Activated CD4-positive, alpha-beta memory T cell treated with anti-CD3 and anti-CD28 coated beads, Interleukin-2, amount 10 ng/mL, durations not matched to agents 7 days and 5 days (primary cell): ENCODE data around the gene ITGB3. TPM values are rescaled to one million over a fixed set of nuclear protein-coding genes. Genes with fewer than 3 reads are reported as not detected.
"Not testable (repeated sequence)": the region's sequence is repeated elsewhere in the genome, so short reads cannot be mapped to it uniquely, and the experiment has no call there.

Experiments
- CTCF ChIA-PET: fragments of 350-600 bp; sonication (Branson Sonifier 250); formaldehyde crosslinking; loops from one replicate; lab custom pipeline; 2021; ENCODE audit warnings: antibody characterized with exemption, inconsistent platforms; lab: Charles Lee
- POLR2A ChIA-PET: fragments of 350-600 bp; sonication (Branson Sonifier 250); formaldehyde crosslinking; loops from one replicate; lab custom pipeline; 2021; ENCODE audit warnings: antibody characterized with exemption; lab: Charles Lee
- DNase-seq: peaks from one replicate; pipeline ENCODE4 v3.0.0-alpha.2; 2020
- H3K27ac Mint-ChIP-seq: one replicate; pipeline ENCODE4 v1.8.0; 2021; ENCODE audit warnings: mild to moderate bottlenecking, mixed read lengths
- H3K27me3 Mint-ChIP-seq: one replicate; pipeline ENCODE4 v1.8.0; 2021; ENCODE audit warnings: mixed read lengths
- H3K36me3 Mint-ChIP-seq: one replicate; pipeline ENCODE4 v1.8.0; 2021; ENCODE audit warnings: low read depth, mixed read lengths
- H3K4me1 Mint-ChIP-seq: one replicate; pipeline ENCODE4 v1.8.0; 2021; ENCODE audit warnings: mixed read lengths
- H3K4me3 Mint-ChIP-seq: one replicate; pipeline ENCODE4 v1.8.0; 2021; ENCODE audit warnings: mild to moderate bottlenecking, mixed read lengths
- H3K9me3 Mint-ChIP-seq: one replicate; pipeline ENCODE4 v1.8.0; 2021; ENCODE audit warnings: mixed read lengths
- total RNA-seq, 2 experiments: library from RNA; stranded (reverse); gene quantifications; one replicate each; pipeline ENCODE4 v1.2.3, GENCODE V29; 2021

The ITGB3 gene
- total RNA-seq, 2 experiments from 2014 or later = 1.9 to 2.2 TPM

DNA sequence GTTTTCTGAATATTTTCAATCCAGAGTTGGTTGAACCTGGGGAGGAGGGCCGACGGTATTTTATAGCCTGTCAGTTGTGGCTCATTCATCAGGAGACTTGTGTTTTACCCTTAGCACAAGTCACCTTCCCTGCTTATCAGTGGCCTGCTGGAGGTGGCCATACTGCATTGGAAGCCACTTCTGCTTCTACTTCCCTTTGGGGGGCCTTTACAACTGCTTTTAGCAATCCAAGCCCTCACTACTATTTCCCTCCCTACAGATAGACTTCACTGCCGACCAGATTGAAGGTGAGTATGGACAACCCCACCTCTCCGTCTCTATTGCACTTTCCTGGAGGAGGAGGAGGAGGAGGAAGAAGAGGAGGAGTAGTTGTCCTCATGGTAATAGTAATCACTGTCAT, 40.1 kb upstream of the ITGB3 start:
- H3K27ac Mint-ChIP-seq = no peak overlapping the region
- peaks cover 30% of the 10 kb centered on the region for H3K4me1 Mint-ChIP-seq
- no peak for DNase-seq
- ChIA-PET CTCF (no interaction called here), POLR2A (no interaction called here)
- H3K4me3 Mint-ChIP-seq = no peak overlapping the region
- H3K9me3 Mint-ChIP-seq = no peaks in the 10 kb centered on the region
- H3K27me3 Mint-ChIP-seq = peaks cover 10% of the 10 kb centered on the region
- H3K36me3 Mint-ChIP-seq = no peaks in the 10 kb centered on the region

DNA sequence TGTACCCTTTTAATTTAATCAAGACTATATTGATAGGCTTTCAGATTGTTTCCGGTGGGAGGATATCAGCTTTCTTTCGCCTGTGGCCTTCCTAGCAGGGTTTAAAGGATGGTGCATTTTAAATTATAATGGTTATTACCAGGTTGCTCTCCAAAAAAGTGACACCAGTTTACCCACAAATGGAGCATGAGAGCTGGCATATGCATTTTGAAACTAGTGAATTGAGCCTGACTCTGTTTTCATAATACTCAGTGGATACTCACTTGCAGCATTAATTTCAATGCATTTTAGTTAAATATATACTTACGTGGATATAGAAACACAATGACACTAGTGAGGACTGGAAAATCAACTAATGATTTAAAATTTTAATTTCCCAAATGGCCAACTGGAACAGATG, 38.7 kb upstream of the ITGB3 start:
- Mint-ChIP-seq H3K27ac (no peak overlapping the region), H3K27me3 (peaks cover 10% of the 10 kb centered on the region), H3K4me3 (no peak overlapping the region), H3K36me3 (no peaks in the 10 kb centered on the region), H3K9me3 (no peaks in the 10 kb centered on the region), H3K4me1 (peaks cover 43% of the 10 kb centered on the region)
- no peak for DNase-seq
- ChIA-PET POLR2A (no interaction called here), CTCF (no interaction called here)

DNA sequence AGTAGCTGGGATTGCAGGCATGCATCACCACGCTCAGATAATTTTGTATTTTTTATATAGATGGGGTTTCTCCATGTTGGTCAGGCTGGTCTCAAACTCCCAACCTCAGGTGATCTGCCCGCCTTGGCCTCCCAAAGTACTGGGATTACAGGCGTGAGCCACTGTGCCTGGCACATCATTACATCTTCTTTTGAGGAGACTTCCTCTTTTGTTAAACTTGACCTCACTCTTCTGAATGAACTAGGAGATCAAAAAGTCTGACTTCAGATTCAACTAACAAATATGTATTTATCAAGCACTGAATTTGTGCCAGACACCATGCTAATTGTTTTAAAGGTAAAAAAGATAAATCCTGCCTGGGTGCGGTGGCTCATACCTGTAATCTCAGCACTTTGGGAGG, 36.8 kb upstream of the ITGB3 start:
- H3K36me3 Mint-ChIP-seq = not testable (repeated sequence)
- POLR2A ChIA-PET = interaction anchor here (1.1 to 1.5 kb wide), 2 partner anchors 10 to 12 kb away, joined by 4 to 6 read pairs; no protein-coding TSS in a partner anchor

DNA sequence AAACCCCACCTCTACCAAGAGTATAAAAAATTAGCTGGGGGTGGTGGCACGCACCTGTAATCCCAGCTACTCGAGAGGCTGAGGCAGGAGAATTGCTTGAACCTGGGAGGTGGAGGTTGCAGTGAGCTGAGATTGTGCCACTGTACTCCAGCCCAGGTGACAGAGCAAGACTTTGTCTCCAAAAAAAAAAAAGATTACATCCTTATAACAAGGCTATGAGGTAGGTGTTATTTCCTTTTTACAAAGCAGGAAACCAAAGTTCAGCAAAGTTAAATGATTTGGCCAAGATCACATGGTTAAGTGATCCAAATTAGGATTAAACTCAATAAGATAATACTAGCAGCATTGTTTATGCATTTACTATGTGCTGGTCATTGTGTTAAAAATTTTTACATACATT, 36.3 kb upstream of the ITGB3 start:
- H3K36me3 Mint-ChIP-seq, H3K4me3 Mint-ChIP-seq, DNase-seq, CTCF ChIA-PET, H3K9me3 Mint-ChIP-seq: not testable (repeated sequence)
- H3K27me3 Mint-ChIP-seq = peaks cover 10% of the 10 kb centered on the region
- POLR2A ChIA-PET = interaction anchor here (1.1 to 1.5 kb wide), 2 partner anchors 11 to 13 kb away, joined by 4 to 6 read pairs; no protein-coding TSS in a partner anchor
- peaks cover 61% of the 10 kb centered on the region for H3K4me1 Mint-ChIP-seq
- peak overlapping the region; percentile 64 for H3K27ac Mint-ChIP-seq

More for the DNA sequence above, 36.8 kb upstream of the ITGB3 start:
- H3K9me3 Mint-ChIP-seq, CTCF ChIA-PET, DNase-seq, H3K4me3 Mint-ChIP-seq: not testable (repeated sequence)
- H3K27ac Mint-ChIP-seq = peak overlapping the region; percentile 64
- H3K27me3 Mint-ChIP-seq = peaks cover 10% of the 10 kb centered on the region
- peaks cover 61% of the 10 kb centered on the region for H3K4me1 Mint-ChIP-seq

DNA sequence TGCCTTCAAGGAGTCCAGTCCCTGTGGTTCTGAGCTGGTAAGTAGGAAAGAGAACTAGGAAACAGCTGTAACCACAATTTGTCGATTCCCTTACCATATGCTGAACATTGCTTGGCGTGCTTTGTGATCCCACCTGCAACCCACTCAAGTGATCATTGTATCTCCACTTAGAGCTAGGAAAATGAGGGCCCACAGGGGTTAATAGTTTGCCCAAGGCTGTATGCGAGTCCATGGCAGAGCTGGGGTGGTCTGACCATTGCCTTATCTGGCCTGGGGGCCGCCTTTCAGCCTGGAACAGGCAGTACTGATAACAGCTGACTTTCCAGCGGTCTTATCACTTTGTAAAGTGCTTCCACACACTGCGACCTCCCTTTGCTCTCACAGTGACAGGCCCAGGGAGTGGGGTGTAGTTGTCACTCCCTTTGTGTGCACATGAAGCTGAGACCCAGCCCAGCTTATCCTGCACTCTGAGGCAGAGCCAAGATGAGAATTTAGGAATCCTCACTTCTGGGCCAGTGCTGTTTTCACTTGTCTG, 34.7 kb upstream of the ITGB3 start:
- ChIA-PET POLR2A (interaction anchor here (1.3 to 3.9 kb wide), 5 partner anchors 8 to 36 kb away, joined by 3 to 44 read pairs (median 5); no protein-coding TSS in a partner anchor), CTCF (interaction anchor here (1.3 to 2.8 kb wide), 2 partner anchors 11 to 30 kb away, joined by 4 to 16 read pairs; partner anchors contain the start of gene CDC27)
- no peak for DNase-seq
- Mint-ChIP-seq H3K27me3 (peaks cover 2% of the 10 kb centered on the region), H3K36me3 (no peaks in the 10 kb centered on the region), H3K4me3 (no peak overlapping the region), H3K4me1 (peaks cover 59% of the 10 kb centered on the region), H3K27ac (no peak overlapping the region), H3K9me3 (peaks cover under 1% of the 10 kb centered on the region)

DNA sequence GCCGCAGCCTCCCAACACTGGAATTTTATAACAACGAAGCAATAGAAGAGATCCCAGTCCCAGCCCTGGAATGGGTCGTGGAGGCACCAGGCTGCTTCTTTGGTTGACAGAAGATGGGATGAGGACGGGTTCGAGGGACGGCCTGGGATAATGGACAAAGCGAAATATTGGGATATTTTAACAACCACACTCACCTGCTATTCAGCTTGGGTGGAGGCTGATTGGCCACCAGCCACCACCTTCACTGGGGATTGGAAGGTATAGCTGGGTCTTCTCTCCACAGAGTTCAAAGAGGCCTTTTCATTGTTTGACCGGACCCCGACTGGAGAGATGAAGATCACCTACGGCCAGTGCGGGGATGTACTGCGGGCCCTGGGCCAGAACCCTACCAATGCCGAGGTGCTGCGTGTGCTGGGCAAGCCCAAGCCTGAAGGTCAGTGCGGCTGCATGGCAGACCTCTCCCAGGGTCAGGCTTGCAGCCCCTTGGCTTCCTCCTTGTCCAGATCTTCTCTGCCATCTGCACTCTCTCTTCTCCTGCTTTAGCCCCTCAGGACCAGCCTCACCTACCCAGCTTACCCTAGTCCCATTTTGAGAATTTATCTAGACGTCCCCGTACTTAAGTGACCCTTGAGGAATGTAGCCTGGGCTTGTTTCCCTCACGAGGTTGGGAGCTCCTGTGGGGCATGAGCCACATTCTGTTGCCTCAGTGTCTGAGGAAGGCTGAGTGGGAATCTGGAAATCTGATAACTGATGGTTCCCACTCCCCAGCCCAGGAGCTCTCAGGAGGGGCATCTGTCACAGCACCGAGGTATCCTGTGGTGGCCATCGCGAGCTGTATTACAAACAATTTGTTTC, 33.8 kb upstream of the ITGB3 start:
- no peaks in the 10 kb centered on the region for H3K36me3 Mint-ChIP-seq
- peaks cover 4% of the 10 kb centered on the region for H3K9me3 Mint-ChIP-seq
- CTCF ChIA-PET = interaction anchor here (0.8 to 2.8 kb wide), 5 partner anchors 10 to 94 kb away, joined by 3 to 16 read pairs (median 4); partner anchors contain the start of gene CDC27
- H3K27me3 Mint-ChIP-seq = peaks cover 2% of the 10 kb centered on the region
- DNase-seq = no peak
- peak overlapping the region; percentile 77 for H3K27ac Mint-ChIP-seq
- peaks cover 58% of the 10 kb centered on the region for H3K4me1 Mint-ChIP-seq
- no peak overlapping the region for H3K4me3 Mint-ChIP-seq
- POLR2A ChIA-PET = interaction anchor here (0.8 to 3.9 kb wide), 8 partner anchors 9 to 430 kb away, joined by 3 to 44 read pairs (median 4); partner anchors contain the start of genes KPNB1 and MYL4

DNA sequence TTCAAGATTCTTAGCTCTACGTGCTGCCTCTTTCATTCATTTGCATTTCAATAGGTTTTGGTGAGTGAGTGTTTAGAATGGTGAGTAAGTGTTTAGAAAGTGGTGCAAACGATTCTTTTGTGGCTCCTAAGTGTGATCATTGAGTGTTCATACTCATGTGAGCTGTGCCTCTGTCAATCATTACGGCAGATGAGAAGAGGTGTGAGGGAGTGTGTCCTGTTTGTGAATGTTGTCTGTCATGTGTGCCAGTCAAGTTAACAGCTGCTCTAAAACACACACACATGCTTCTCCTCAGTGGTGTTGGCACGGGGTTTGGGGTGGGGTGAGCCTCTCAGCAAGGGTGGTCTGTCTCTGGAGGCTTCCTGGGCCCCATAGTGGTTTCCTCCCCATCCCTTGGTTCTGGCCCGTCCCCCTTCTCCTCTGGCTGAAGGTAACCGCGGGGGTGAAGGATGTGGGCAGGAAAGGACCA, 33.1 kb upstream of the ITGB3 start:
- H3K27me3 Mint-ChIP-seq = no peaks in the 10 kb centered on the region
- POLR2A ChIA-PET = interaction anchor here (0.8 to 3.9 kb wide), 7 partner anchors 9 to 429 kb away, joined by 3 to 44 read pairs (median 5); partner anchors contain the start of genes KPNB1 and MYL4
- no peaks in the 10 kb centered on the region for H3K36me3 Mint-ChIP-seq
- peak; percentile 43 for DNase-seq
- peaks cover 52% of the 10 kb centered on the region for H3K4me1 Mint-ChIP-seq
- CTCF ChIA-PET = interaction anchor here (0.8 to 2.8 kb wide), 4 partner anchors 9 to 93 kb away, joined by 3 to 16 read pairs (median 4); no protein-coding TSS in a partner anchor
- no peak overlapping the region for H3K4me3 Mint-ChIP-seq
- H3K9me3 Mint-ChIP-seq = peaks cover 4% of the 10 kb centered on the region
- peak overlapping the region; percentile 77 for H3K27ac Mint-ChIP-seq

DNA sequence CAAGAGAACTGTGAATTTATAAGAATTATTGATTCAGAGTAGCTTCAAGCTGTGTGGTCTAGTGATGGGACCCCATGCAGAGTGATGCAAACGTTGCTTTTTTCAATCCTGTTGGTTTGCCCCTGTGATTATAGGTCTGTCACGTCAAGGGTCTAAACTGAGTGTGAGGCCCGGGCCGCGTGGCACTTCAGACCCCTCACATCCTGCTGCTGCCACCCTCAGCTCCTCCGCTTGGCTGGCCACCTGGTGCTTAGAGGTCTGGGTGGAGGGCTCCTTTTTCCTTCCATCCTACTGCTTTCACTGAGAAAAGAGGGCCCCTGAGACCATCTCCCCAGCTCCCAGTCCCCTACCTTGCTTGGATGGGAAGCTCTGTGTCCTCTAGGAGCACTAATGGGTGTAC, 32.5 kb upstream of the ITGB3 start:
- Mint-ChIP-seq H3K4me3 (no peak overlapping the region), H3K36me3 (no peaks in the 10 kb centered on the region), H3K27me3 (no peaks in the 10 kb centered on the region), H3K4me1 (peaks cover 50% of the 10 kb centered on the region), H3K27ac (peak overlapping the region; percentile 77), H3K9me3 (peaks cover 4% of the 10 kb centered on the region)
- POLR2A ChIA-PET = interaction anchor here (1.0 to 3.9 kb wide), 5 partner anchors 9 to 429 kb away, joined by 3 to 44 read pairs (median 8); partner anchors contain the start of gene KPNB1
- CTCF ChIA-PET = interaction anchor here (0.8 to 2.8 kb wide), 3 partner anchors 9 to 18 kb away, joined by 3 to 16 read pairs (median 5); no protein-coding TSS in a partner anchor
- DNase-seq = no peak

DNA sequence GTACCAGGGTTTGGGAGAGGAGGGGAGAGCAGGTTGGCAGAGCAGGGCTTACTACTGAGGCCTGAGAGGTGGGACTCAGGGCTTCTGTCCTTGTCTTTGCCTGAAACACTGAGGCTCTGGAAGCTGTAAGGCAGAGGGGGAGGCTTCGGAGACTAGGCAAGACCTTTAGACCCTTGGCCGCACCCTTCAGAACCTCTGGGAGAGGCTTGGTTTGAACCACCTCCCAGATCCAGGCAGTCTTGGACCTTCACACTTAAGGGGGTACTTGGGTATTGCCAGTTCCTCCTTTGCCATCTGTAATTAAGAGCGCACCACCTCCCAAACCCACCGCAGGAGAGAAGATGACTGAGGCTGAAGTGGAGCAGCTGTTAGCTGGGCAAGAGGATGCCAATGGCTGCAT, 31.6 kb upstream of the ITGB3 start:
- Mint-ChIP-seq H3K27ac (no peak overlapping the region), H3K4me3 (no peak overlapping the region), H3K4me1 (peaks cover 44% of the 10 kb centered on the region), H3K27me3 (no peaks in the 10 kb centered on the region), H3K9me3 (peaks cover 4% of the 10 kb centered on the region), H3K36me3 (no peaks in the 10 kb centered on the region)
- ChIA-PET CTCF (no interaction called here), POLR2A (interaction anchor here (3.9 kb wide), 1 partner anchor 17 kb away, joined by 44 read pairs; no protein-coding TSS in a partner anchor)
- no peak for DNase-seq

DNA sequence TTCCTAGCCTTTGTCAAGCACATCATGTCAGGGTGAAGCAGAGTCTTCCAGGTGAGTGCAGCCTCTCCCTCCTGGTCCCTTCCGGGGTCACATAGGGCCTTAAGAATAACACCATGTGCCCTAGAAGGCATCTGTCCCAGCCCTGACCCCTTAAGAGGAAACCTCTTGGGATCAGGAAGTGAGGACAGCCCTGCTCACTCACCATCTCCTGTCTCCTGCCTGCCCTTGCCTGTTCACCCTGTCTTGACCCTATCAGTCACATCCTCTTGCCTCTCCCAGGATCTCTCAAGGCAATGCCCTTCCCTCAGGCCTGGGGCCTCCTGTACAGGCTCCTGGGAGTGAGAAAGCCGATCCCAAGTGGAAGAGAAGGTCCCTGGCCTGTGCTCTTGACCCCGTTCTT, 30.6 kb upstream of the ITGB3 start:
- no peaks in the 10 kb centered on the region for H3K27me3 Mint-ChIP-seq
- H3K36me3 Mint-ChIP-seq = no peaks in the 10 kb centered on the region
- H3K27ac Mint-ChIP-seq = no peak overlapping the region
- DNase-seq = no peak
- peaks cover 37% of the 10 kb centered on the region for H3K4me1 Mint-ChIP-seq
- no peak overlapping the region for H3K4me3 Mint-ChIP-seq
- POLR2A ChIA-PET = no interaction called here
- H3K9me3 Mint-ChIP-seq = peaks cover 4% of the 10 kb centered on the region
- CTCF ChIA-PET = no interaction called here

DNA sequence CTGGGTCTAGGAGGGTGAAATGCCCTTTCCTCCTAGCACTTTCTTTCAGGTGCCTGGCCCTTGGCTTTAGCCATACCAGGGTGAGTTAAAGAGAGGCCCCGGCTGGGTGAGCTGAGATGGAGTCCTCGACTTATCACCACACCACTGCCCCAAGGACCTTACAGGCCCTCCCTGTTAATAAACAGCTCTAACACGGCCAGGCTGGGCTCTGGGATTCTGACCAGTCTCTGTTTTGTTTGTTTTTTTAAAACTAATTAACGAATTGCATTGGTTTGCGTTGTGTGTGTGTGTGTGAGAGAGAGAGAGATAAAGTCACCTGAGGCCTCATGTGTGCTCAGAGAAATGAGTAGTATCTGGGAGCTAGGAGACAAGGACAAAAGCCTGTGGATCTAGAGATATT, 30.2 kb upstream of the ITGB3 start:
- CTCF ChIA-PET = no interaction called here
- Mint-ChIP-seq H3K4me1 (peaks cover 32% of the 10 kb centered on the region), H3K4me3 (no peak overlapping the region), H3K27me3 (no peaks in the 10 kb centered on the region), H3K9me3 (peaks cover 4% of the 10 kb centered on the region), H3K36me3 (no peaks in the 10 kb centered on the region), H3K27ac (no peak overlapping the region)
- DNase-seq = no peak
- POLR2A ChIA-PET = no interaction called here

DNA sequence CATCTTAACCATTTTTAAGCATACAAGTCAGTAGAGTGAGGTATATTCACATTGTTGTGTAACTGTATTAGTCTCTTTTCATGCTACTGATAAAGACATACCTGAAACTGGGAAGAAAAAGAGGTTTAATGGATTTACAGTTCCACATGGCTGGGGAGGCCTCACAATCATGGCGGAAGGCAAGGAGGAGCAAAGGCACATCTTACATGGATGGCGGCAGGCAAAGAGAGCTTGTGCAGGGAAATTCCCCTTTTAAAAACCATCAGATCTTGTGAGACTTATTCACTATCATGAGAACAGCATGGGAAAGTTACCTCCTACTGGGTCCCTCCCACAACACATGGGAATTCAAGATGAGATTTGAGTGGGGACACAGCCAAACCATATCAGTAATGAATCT, 29.6 kb upstream of the ITGB3 start:
- peaks cover 26% of the 10 kb centered on the region for H3K4me1 Mint-ChIP-seq
- POLR2A ChIA-PET = interaction anchor here (1.3 kb wide), 1 partner anchor 34 kb away, joined by 3 read pairs; no protein-coding TSS in a partner anchor
- H3K27ac Mint-ChIP-seq, DNase-seq, H3K9me3 Mint-ChIP-seq, H3K27me3 Mint-ChIP-seq, H3K4me3 Mint-ChIP-seq, CTCF ChIA-PET, H3K36me3 Mint-ChIP-seq: not testable (repeated sequence)
